ENCODE measurements around the gene SUSD1.
"Not testable (repeated sequence)": the region's sequence is repeated elsewhere in the genome, so short reads cannot be mapped to it uniquely, and the experiment has no call there.

Gene SUSD1

GRCh38 chr9:112094241-112094640 is 80.9 kb downstream of the SUSD1 start:
- no peak for DNase-seq

GRCh38 chr9:112093870-112094216 is 81.3 kb downstream of the SUSD1 start:
- DNase-seq = no peak

DNA sequence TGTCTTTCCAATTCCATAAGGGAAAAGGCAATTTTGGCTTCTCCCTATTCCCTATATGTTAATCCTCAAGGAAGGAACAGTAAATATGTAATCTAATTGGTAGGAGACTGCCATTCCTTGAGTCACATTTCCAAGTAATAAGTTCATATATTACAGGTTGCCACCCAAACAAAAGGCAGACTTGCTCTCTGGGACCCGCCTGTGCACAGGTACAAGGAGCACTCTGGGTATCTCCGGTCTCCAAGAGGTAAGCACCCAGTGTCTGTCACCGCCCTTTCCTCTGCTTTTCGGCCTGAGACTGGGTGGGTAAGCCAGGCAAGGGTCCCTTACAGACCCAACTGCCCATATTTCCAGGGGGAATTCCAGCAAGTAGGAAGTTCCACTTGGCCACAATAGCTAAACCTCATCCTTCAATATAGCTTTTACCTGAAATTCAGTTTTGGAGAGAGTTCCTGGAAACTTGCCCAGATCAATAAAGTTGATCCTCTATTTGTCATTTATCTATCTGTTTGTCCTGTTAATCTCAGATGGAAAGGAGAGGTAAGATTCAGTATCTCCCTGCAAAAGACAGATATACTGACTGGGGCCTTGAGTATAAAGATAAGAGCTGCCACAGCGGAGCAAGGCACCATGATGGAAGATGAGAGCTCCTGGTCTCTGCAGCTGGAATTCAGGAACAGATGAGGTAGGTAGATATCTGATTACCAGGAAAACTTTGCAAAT is 81.8 kb downstream of the SUSD1 start:
- DNase-seq = no peak

DNA sequence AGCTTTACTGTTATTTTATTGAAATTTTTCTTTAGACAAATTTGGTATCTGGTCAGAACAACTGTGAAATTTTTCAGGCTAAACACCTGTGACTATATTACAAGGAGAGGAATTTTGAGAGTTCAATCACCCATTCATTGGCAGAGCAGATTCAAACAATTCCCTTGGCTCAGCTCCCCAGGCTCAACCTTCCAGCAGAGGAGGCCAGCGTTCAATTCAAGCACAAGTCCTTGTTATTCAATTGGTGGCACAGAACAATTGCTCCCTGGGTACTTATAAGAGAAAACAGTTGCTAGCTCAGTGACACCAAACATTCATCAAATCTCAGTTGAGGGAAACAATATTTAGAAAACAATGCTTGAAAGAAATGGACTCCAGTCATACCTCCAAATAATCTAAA is 83.3 kb downstream of the SUSD1 start:
- DNase-seq = no peak

DNA sequence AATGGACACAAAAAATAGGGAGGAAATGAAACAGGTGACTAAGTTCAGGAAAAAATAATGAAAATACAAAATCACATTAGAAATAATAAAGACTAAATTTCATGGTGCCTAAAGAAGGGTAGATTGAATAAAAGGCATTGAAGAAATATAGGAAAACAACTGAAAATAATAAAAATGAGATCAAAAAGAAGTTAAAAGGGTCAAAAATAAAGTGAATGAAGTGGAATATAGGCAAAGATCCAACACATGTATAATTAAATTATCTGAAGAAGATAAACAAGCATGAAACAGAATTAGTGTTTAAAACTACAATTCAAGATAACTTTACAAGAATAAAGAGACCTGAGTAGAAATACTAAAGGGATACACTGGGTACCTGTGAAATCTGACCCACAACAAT is 87.6 kb downstream of the SUSD1 start:
- no peak for DNase-seq

DNA sequence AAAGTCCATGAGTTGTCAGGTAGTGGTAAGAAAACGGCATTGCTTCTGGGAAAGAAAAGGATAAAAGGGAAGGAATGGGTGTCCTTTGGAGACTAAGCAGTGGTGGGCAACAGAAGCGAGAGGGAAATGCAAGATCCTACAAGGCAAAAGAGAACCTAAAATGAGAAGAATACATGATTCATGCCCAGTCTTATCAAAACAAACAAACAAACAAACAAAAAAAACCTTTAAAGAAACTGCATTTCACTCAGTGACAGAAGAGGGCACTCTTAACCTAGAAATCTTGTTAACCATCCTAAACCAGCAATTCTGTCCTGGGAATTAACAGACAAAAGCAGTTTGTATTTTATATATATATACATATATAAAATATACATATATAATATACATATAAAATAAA is 88.5 kb downstream of the SUSD1 start:
- DNase-seq = no peak

- no peak for DNase-seq
Observed at GRCh38 chr9:112084907-112085306, 90.2 kb downstream of the SUSD1 start.

DNA sequence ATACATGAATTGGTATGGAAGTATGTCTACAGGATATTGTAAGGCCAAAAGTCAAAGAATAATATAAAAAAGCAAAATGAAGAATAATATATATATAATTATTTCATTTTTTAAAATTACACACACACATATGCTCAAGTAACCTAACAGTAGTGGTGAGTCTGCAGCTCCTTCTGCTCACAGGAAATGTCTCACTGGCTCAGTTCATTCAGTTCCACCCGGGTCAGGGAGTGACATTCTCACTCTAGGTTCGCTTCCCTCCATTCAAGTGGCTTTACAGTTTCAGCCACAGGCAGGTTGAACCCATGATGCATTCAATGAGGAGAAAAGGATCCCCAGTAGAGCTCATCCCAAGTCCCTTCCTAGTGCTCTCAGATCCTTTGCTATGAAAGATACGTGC is 90.8 kb downstream of the SUSD1 start:
- DNase-seq = no peak

DNA sequence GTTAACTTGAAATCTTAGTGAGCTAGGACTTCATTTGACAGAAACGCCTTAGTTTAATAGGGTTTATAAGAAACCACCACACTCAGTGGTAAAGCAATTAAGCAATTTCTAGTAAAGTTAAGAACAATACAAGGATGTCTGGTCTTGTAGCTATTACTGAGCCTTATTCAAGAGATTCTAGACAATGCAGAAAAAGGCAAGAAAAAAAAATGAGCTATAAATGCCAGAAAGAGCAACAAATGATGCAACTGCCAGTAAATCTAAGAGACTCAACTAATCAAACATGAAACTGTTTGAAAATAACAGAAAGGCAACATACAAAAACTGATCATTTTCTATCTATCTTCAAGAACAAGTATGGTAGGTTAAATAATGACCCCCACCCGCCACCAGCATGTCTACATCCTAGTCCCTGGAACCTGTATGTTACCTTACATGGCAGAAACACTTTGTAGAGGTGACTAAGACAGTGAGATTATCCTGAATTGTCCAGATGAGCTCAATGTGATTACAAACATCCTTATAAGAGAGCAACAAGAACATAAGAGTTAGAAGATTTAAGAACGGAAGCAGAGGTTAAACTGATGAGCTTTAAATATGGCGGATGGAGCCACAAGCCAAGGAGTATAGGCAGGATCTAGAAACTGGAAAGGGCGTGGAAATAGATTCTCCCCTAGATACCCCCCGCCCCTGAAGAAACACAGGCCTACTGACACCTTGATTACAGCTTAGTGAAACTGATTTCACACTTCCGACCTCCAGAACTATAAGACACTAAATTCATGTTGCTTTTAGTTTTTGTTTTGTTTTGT is 93.0 kb downstream of the SUSD1 start:
- DNase-seq = no peak

DNA sequence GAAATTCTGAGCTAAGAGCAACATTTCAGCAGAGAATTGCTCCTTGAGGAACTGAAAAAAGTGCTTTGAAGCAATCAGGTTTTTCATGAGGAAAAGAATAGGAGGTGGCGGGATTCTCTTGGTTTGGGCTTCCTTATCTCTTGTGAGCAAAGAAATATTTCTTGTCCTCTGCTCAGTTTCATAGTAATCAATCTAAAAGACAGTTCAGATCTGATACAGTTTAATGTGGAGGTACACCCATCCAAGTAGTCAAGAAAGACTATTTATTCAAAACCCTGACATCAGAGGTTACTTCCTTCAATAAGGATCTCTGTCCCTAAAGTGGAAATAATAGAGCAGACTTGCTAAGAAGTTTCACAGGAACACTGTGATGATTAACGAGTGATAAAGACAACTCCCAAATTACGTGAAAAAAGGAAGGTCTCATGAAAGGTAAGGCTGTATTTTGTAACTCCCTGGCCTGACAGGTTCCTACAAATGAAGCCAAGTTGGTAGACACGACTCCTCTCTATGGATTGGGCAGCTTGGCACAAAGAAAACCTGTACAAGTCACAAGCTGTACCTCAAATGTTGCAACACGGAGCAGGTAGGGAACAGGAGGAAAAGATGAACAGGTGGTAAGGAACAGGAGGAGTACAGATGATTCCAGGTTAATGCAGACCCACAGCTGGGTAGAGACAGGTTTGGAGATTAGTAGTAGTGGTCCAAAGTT is 94.1 kb downstream of the SUSD1 start:
- DNase-seq = no peak

DNA sequence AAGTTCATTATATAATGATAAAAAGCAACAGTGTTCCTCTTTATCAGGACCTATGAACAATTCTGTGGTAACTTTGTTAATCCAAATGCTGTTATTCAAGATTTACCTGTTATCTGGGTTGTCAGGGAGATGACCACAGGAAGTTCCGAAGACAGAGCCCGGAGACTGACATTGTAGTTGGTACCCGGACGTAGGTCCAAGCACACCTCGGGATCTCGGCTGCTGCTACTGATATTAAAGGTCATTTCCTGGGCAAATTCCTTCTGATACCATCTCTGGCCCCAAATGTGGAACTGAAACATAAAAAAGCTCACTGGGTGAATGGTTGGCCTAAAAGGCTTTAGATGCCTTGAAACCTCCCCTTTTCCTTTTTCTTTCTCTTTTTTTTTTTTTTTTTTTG is 96.7 kb downstream of the SUSD1 start:
- no peak for DNase-seq

GRCh38 chr9:112076814-112077213 is 98.3 kb downstream of the SUSD1 start:
- DNase-seq = no peak

- no peak for DNase-seq
Observed at GRCh38 chr9:112075009-112075378, 100.1 kb downstream of the SUSD1 start.

DNA sequence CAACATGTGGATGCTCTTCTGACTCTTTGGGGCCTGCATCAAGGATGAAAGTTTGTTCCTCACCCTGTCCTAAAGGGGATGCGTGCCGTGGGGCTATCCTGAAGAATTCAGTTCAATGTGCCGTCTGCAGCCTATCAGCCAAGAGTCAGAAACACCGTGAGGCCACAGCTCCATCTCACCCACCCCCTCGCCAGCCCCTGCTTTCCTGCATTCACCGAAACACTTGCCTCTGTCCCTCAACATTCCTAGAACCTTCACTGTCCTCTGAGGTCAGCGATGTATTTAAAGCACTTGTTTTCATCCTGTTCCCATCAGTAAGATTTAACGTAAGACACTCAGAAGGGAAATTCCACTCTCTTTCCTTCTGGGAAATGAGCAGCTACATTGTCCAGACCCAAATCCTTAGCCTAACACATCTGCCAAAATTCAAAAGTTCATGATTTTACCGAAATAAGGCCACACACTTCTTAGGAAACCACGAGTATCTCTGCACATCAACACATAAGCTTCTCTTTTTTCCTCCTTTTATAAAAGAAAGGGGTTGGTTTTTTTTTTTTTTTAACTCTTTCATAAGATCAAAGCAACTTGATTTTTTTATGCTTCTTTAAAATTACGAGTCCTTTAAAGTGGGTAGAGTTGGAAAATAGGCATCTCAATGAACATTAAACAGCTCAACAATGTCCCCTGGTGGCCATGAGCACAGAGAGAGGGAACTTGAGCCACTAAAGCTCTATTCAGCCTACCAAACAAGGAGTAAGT is 100.7 kb downstream of the SUSD1 start:
- DNase-seq = no peak

- DNase-seq = not testable (repeated sequence)
Observed at GRCh38 chr9:112073639-112074173, 101.4 kb downstream of the SUSD1 start.

DNA sequence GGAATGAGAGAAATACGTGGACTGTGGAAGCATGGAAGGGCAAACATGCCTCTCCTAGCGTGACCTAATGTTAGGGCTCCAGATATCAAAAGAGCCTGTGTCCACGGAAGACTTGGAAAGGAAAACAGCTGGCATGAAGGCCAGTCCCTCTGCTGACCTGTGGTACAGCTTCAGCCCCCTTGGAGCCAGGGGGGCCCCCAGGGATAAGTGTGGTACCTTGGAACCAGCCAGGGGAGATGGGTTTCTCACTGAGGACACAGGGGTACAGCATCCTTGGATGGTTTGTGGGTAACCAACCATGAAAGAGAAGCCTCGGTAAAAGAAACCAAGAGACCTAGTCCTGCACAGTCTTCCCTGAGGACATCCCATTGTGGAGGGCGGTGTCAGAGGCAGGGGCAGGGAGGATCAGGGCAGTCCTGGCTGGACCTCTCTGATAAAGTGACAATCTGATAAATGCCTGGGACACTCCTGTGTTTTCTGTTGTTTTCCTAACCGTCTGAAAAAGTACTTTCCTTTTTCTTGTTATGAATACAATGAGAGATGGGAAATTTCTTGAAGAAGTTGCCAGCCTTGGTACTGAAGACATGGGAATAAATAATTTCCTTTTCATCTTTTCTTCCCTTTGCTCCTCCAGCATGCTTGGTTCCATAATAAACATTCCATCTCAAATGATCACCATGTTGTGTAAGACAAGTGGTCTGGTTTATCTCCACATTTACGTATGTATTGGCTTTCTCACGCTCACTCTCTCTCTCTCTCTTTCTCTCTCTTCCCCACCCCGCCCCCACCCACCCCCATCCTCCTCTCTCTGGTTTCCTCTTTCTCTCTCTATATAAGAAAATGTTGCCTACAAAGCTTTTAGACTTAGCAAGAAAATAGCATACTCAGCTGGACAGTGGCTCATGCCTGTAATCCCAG is 102.1 kb downstream of the SUSD1 start:
- DNase-seq = no peak

DNA sequence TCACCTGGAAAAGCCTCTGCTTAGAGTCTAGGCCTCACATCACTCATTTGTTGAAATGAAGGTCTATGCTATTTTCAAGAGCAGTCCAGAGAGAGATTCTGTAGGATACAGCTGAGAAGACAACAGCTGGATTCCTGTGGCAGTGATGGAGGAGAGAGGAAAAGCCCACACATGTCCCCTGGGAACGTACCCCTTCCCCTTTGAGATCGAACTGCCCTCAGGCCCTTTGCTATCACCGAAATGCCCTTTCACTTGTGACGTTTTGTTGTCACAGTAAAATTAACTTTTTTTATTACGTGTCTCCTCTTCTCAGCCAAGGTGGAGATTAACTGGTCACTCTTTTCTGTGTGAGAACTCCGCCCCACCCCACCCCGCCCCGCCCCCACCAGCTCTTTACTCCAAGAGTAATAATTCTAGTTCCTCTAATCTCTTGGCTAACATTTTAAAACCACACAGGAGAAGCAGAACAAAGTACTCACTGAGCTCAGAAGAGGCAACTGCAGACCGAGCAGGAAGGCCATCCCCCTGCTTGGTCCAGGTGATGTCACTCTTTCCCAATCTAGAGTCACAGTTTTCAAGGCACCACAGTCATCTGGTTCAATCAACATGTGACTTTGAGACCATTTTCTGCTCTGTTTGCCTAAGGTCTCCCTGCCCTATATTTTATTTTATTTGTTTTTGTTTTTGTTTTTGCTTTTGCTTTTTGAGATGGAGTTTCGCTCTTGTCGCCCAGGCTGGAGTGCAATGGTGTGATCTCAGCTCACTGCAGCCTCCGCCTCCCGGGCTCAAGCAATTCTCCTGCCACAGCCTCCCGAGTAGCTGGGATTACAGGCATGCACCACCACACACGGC is 105.6 kb downstream of the SUSD1 start:
- no peak for DNase-seq

GRCh38 chr9:112065806-112066606 is 109.1 kb downstream of the SUSD1 start:
- no peak for DNase-seq

DNA sequence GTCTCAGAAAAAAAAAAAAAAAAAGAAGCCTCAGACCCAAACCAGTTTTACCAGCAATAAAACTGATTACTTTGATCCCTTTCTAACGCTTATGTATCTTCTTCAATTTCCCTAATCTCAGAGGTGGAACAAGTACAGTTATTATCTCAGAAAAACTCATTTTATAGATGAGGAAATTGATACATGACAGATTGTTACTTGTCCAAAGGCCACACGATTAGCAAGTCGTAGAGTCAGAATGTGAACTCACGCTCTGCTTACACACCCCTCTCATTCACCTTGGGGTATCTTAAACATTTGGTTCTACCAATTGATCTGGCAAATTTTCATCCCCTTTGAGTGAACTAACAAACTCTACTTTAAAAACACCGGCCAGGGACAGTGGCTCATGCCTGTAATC is 110.2 kb downstream of the SUSD1 start:
- DNase-seq = no peak

GRCh38 chr9:112063586-112063985 is 111.5 kb downstream of the SUSD1 start:
- no peak for DNase-seq
